K562 (cell line): ENCODE results near the gene NCOA3. TPM values are rescaled to one million over a fixed set of nuclear protein-coding genes. Genes with fewer than 3 reads are reported as not detected.

Experiments
- ATAC-seq: fragments of 200-7000 bp; cut with Tn5 transposase; 3 replicates; pipeline ENCODE4 v1.9.1; 2020; ENCODE audit warnings: moderate library complexity
- BruUV-seq: library from RNA; stranded (reverse); fragments of 400-500 nt; replicated peaks from 2 replicates; lab custom pipeline; 2021; lab: Mats Ljungman, UMichigan
- CTCF ChIA-PET: fragments of 300-600 bp; formaldehyde crosslinking; extraction: SDS; loops from one replicate; lab custom pipeline; 2021; ENCODE audit warnings: low intra/inter-chr PET ratio; lab: Yijun Ruan, JAX
- POLR2A ChIA-PET: fragments of 300-600, 350-650 bp; sonication (Branson Sonifier 250); formaldehyde crosslinking; extraction: SDS; loops from one replicate; lab custom pipeline; 2021; ENCODE audit warnings: antibody characterized with exemption, inconsistent platforms; lab: Yijun Ruan, JAX
- DNase-seq, 4 experiments: peaks; one replicate each; pipeline versions ENCODE4 v3.0.0 to v3.0.0-alpha.2; 2011 to 2018; ENCODE audit warnings: low spot score in 3 of 4, mixed read lengths in 3 of 4; ENCODE audit errors: extremely low read depth in 1 of 4
- FAIRE-seq: peaks from 2 replicates; lab custom pipeline; 2011; peaks lifted over from hg19 to GRCh38; lab: Jason Lieb, UNC
- H2AFZ ChIP-seq: 2 replicates; pipeline ENCODE4 v1.6.0; 2011; ENCODE audit warnings: low read depth, low read length, control low read depth, inconsistent platforms
- H3K27ac ChIP-seq: fragments of 200-600 bp; 3 replicates; pipeline ENCODE4 v1.8.0; 2011; ENCODE audit warnings: low read depth, mild to moderate bottlenecking, control low read depth, inconsistent platforms, low read length, moderate library complexity, mixed read lengths; ENCODE audit errors: extremely low read depth
- H3K27me3 ChIP-seq, 2 experiments: fragments of 300-600 bp in 1 of 2; 2 replicates in 1 of 2; 3 replicates in 1 of 2; pipeline versions ENCODE4 v1.6.0 to v1.8.0; 2011; ENCODE audit warnings: inconsistent platforms in 2 of 2, low read length in 2 of 2, mild to moderate bottlenecking in 1 of 2, mixed read lengths in 1 of 2, moderate library complexity in 1 of 2; ENCODE audit not compliant: control insufficient read depth in 2 of 2, insufficient read depth in 2 of 2
- H3K36me3 ChIP-seq: fragments of 300-600 bp; 3 replicates; pipeline ENCODE4 v1.8.0; 2011; ENCODE audit warnings: mild to moderate bottlenecking, low read length, inconsistent platforms; ENCODE audit not compliant: control insufficient read depth, insufficient read depth
- H3K4me1 ChIP-seq, 2 experiments: fragments of 200-600 bp in 1 of 2; replicated peaks in 1 of 2; 2 replicates in 1 of 2; 3 replicates in 1 of 2; pipeline versions ENCODE4 v1.5.1 to v1.8.0; 2011; ENCODE audit warnings: inconsistent platforms in 2 of 2, low read length in 2 of 2, mild to moderate bottlenecking in 1 of 2, mixed read lengths in 1 of 2, moderate library complexity in 1 of 2; ENCODE audit not compliant: control insufficient read depth in 2 of 2, insufficient read depth in 2 of 2
- H3K4me2 ChIP-seq: 2 replicates; pipeline ENCODE4 v1.6.1; 2011; ENCODE audit warnings: low read length, control low read depth, inconsistent platforms, mixed read lengths; ENCODE audit not compliant: insufficient read depth
- H3K4me3 ChIP-seq: fragments of 200-600 bp; sonication (generic), shearing (Covaris generic); 2 replicates; pipeline ENCODE4 v1.5.1; 2016; ENCODE audit warnings: control low read depth, inconsistent platforms
- H3K79me2 ChIP-seq: fragments of 200-600 bp; 3 replicates; pipeline ENCODE4 v1.8.0; 2011; ENCODE audit warnings: low read length, inconsistent platforms; ENCODE audit not compliant: control insufficient read depth, insufficient read depth
- H3K9ac ChIP-seq, 2 experiments: 2 replicates each; pipeline versions ENCODE4 v1.6.0 to v1.6.1; 2011; ENCODE audit warnings: low read depth in 2 of 2, low read length in 2 of 2, control low read depth in 1 of 2, inconsistent platforms in 1 of 2, mild to moderate bottlenecking in 1 of 2, mixed read lengths in 1 of 2; ENCODE audit not compliant: insufficient read depth in 1 of 2
- H3K9me1 ChIP-seq: one replicate; pipeline ENCODE4 v1.6.0; 2011; ENCODE audit warnings: inconsistent platforms, mild to moderate bottlenecking, low read length, moderate library complexity; ENCODE audit not compliant: control insufficient read depth, insufficient read depth
- H3K9me3 ChIP-seq: replicated peaks from 2 replicates; pipeline ENCODE4 v1.5.1; 2011; ENCODE audit warnings: low read depth, low read length, inconsistent platforms; ENCODE audit not compliant: control insufficient read depth, insufficient read depth
- H4K20me1 ChIP-seq: replicated peaks from 2 replicates; pipeline ENCODE4 v1.6.1; 2011; ENCODE audit warnings: low read length, inconsistent platforms, mixed read lengths; ENCODE audit not compliant: control insufficient read depth, insufficient read depth
- ZBTB11 ChIP-seq, 3 experiments: fragments of 200-800 bp in 1 of 3; fragments of 250-450 bp in 1 of 3; fragments of 450-650 bp in 1 of 3; sonication (Bioruptor Pico) in 1 of 3; sonication (Bioruptor generic) in 1 of 3; formaldehyde crosslinking in 1 of 3; IDR thresholded peaks; 2 replicates each; pipeline versions ENCODE4 v1.6.1 to v1.8.0; 2016 to 2022; ENCODE audit warnings: mild to moderate bottlenecking in 2 of 3, missing genetic modification characterization in 2 of 3, missing compliant biosample characterization in 1 of 3, moderate library complexity in 1 of 3
- ZNF445 ChIP-seq: fragments of 250-450 bp; sonication (Bioruptor Pico); IDR thresholded peaks from 2 replicates; pipeline ENCODE4 v1.4.0; 2020; ENCODE audit warnings: low read depth, mild to moderate bottlenecking, moderate library complexity
- WGBS: fragments of 100-300 bp; shearing (Covaris generic); methylation state at CpG from one replicate; pipeline ENCODE4 v1.1.6; 2016; ENCODE audit warnings: low coverage, mixed read lengths; ENCODE audit not compliant: insufficient coverage; ENCODE audit errors: missing lambda C conversion rate; 5-methylcytosine and 5-hydroxymethylcytosine counted together
- in situ Hi-C: fragments of 300-500 bp; cut with MboI; formaldehyde crosslinking; loops from 4 replicates; pipeline ENCODE4 v1.15.0; 2018; ENCODE audit warnings: inconsistent platforms, mixed read lengths
- intact Hi-C: fragments of 100-400 bp; cut with micrococcal nuclease; formaldehyde crosslinking; loops from 2 replicates; pipeline ENCODE4 v1.14.2; 2022
- polyA plus RNA-seq, 8 experiments: library from polyadenylated mRNA; depleted of rRNA in 4 of 8; stranded (reverse) in 5 of 8; unstranded in 3 of 8; fragments of >200 nt; fragmentation: Nextera tagmentation in 2 of 8; fragmentation: Illumina TruSeq in 1 of 8; extraction: Ambion mirVana in 2 of 8; extraction: Trizol in 1 of 8; gene quantifications; 2 replicates each; pipeline versions ENCODE4 v1.2.1 to v1.2.3, GENCODE V29; 2011 to 2014; ENCODE audit warnings: inconsistent platforms in 1 of 8, missing spikeins in 1 of 8
- total RNA-seq, 7 experiments: library from RNA; depleted of rRNA in 6 of 7; stranded (reverse); fragments of >200 nt in 6 of 7; fragmentation: Illumina TruSeq in 2 of 7; extraction: Trizol in 2 of 7; gene quantifications; 2 replicates each; pipeline versions ENCODE4 v1.2.1 to v1.2.3, GENCODE V29; 2011 to 2021; ENCODE audit warnings: low replicate concordance in 1 of 7

The NCOA3 gene
- total and polyA plus RNA-seq, 9 of the 15 experiments (the other 6 are each of a cell fraction or from before 2014, with no cell fraction given) = 3.2 to 24.3 (median 14.4) TPM

GRCh38 chr20:47684306-47685080 is 182.8 kb downstream of the NCOA3 start:
- peaks cover 52 to 89% of the 10 kb centered on the region in 2 experiments for H3K27me3 ChIP-seq
- H3K36me3 ChIP-seq = no peaks in the 10 kb centered on the region
- intact Hi-C loops = no loop called here
- FAIRE-seq (no peak), DNase-seq (no peak), ATAC-seq (no peak)
- H3K9me3 ChIP-seq = no peaks in the 10 kb centered on the region
- WGBS = 2% methylated on average over 26 of the region's 26 CpGs
- CTCF ChIA-PET = no interaction called here
- peaks cover 0 to 7% of the 10 kb centered on the region in 2 experiments; a peak in 2 of 5 replicates for H3K4me1 ChIP-seq
- H3K4me3 ChIP-seq = no peak overlapping the region
- H3K27ac ChIP-seq = no peak overlapping the region
- no TSS peak for BruUV-seq
- POLR2A ChIA-PET = no interaction called here
- no peak overlapping the region for H2AFZ ChIP-seq
- no peak overlapping the region for H3K4me2 ChIP-seq
- in situ Hi-C loops = no loop called here
- H3K79me2 ChIP-seq = no peaks in the 10 kb centered on the region
- H4K20me1 ChIP-seq = peaks cover 23% of the 10 kb centered on the region
- H3K9ac ChIP-seq = no peak overlapping the region
- H3K9me1 ChIP-seq = no peaks in the 10 kb centered on the region
- TF ChIP-seq ZNF445 (CRISPR knock-in tag) = no peak
- peak in 1 of 3 experiments; percentile 58; a peak in 1 of 6 replicates for TF ChIP-seq ZBTB11 (CRISPR knock-in tag; IDR thresholded peaks at IDR 0.05)
